Activated CD4-positive, alpha-beta memory T cell treated with anti-CD3 and anti-CD28 coated beads, Interleukin-2, amount 10 ng/mL, durations not matched to agents 7 days and 5 days (primary cell): ENCODE results near the gene TIMM9. TPM values are rescaled to one million over a fixed set of nuclear protein-coding genes. Genes with fewer than 3 reads are reported as not detected.
"Not testable (repeated sequence)": the region's sequence is repeated elsewhere in the genome, so short reads cannot be mapped to it uniquely, and the experiment has no call there.

Source experiments
- CTCF ChIA-PET: fragments of 350-600 bp; sonication (Branson Sonifier 250); formaldehyde crosslinking; loops from one replicate; lab custom pipeline; 2021; ENCODE audit warnings: antibody characterized with exemption, inconsistent platforms; lab: Charles Lee
- POLR2A ChIA-PET: fragments of 350-600 bp; sonication (Branson Sonifier 250); formaldehyde crosslinking; loops from one replicate; lab custom pipeline; 2021; ENCODE audit warnings: antibody characterized with exemption; lab: Charles Lee
- DNase-seq: peaks from one replicate; pipeline ENCODE4 v3.0.0-alpha.2; 2020
- H3K27ac Mint-ChIP-seq: one replicate; pipeline ENCODE4 v1.8.0; 2021; ENCODE audit warnings: mild to moderate bottlenecking, mixed read lengths
- H3K27me3 Mint-ChIP-seq: one replicate; pipeline ENCODE4 v1.8.0; 2021; ENCODE audit warnings: mixed read lengths
- H3K36me3 Mint-ChIP-seq: one replicate; pipeline ENCODE4 v1.8.0; 2021; ENCODE audit warnings: low read depth, mixed read lengths
- H3K4me1 Mint-ChIP-seq: one replicate; pipeline ENCODE4 v1.8.0; 2021; ENCODE audit warnings: mixed read lengths
- H3K4me3 Mint-ChIP-seq: one replicate; pipeline ENCODE4 v1.8.0; 2021; ENCODE audit warnings: mild to moderate bottlenecking, mixed read lengths
- H3K9me3 Mint-ChIP-seq: one replicate; pipeline ENCODE4 v1.8.0; 2021; ENCODE audit warnings: mixed read lengths
- total RNA-seq, 2 experiments: library from RNA; stranded (reverse); gene quantifications; one replicate each; pipeline ENCODE4 v1.2.3, GENCODE V29; 2021

Gene TIMM9
- total RNA-seq, 2 experiments from 2014 or later: 37.5 to 40.3 TPM

GRCh38 chr14:58395812-58396788 is 31.2 kb downstream of the TIMM9 start, which contains the start of gene TOMM20L:
TOMM20L (plus strand) TSS chr14:58395930; CDS start chr14:58395958, 28 bp downstream.
- ChIA-PET CTCF (interaction anchor here (0.6 to 2.9 kb wide), 18 partner anchors 10 to 121 kb away, joined by 3 to 27 read pairs (median 4); partner anchors contain the start of genes ARID4A, KIAA0586 and TIMM9), POLR2A (interaction anchor here (0.6 to 4.2 kb wide), 6 partner anchors 27 to 151 kb away, joined by 3 to 32 read pairs (median 4); partner anchors contain the start of genes ARID4A, KIAA0586, PSMA3 and TIMM9)
- Mint-ChIP-seq H3K27me3 (no peaks in the 10 kb centered on the region), H3K27ac (peak within 1 kb of the TSS; percentile 32), H3K9me3 (no peaks in the 10 kb centered on the region), H3K36me3 (no peaks in the 10 kb centered on the region), H3K4me1 (peaks cover 13% of the 10 kb centered on the region), H3K4me3 (peak within 1 kb of the TSS; percentile 67)
- peak; percentile 76 for DNase-seq

GRCh38 chr14:58395562-58395811 is 31.8 kb downstream of the TIMM9 start:
- H3K4me1 Mint-ChIP-seq: peaks cover 13% of the 10 kb centered on the region
- H3K36me3 Mint-ChIP-seq: no peaks in the 10 kb centered on the region
- peak overlapping the region; percentile 32 for H3K27ac Mint-ChIP-seq
- no peaks in the 10 kb centered on the region for H3K9me3 Mint-ChIP-seq
- H3K27me3 Mint-ChIP-seq: no peaks in the 10 kb centered on the region
- DNase-seq: no peak
- CTCF ChIA-PET: interaction anchor here (0.6 to 2.9 kb wide), 16 partner anchors 11 to 120 kb away, joined by 3 to 27 read pairs (median 4); partner anchors contain the start of genes ARID4A, KIAA0586 and TIMM9
- POLR2A ChIA-PET: interaction anchor here (0.6 to 4.2 kb wide), 6 partner anchors 28 to 151 kb away, joined by 3 to 32 read pairs (median 4); partner anchors contain the start of genes ARID4A, KIAA0586, PSMA3 and TIMM9
- H3K4me3 Mint-ChIP-seq: peak overlapping the region; percentile 67

GRCh38 chr14:58390830-58391229 is 36.5 kb downstream of the TIMM9 start:
- Mint-ChIP-seq H3K4me3 (no peak overlapping the region), H3K27me3 (no peaks in the 10 kb centered on the region), H3K4me1 (peaks cover 5% of the 10 kb centered on the region), H3K36me3 (peaks cover 3% of the 10 kb centered on the region), H3K27ac (no peak overlapping the region), H3K9me3 (no peaks in the 10 kb centered on the region)
- CTCF ChIA-PET: interaction anchor here (0.6 kb wide), 1 partner anchor 25 kb away, joined by 3 read pairs; no protein-coding TSS in a partner anchor
- no peak for DNase-seq
- POLR2A ChIA-PET: no interaction called here

- H3K36me3 Mint-ChIP-seq: peaks cover 45% of the 10 kb centered on the region
- POLR2A ChIA-PET: no interaction called here
- H3K4me1 Mint-ChIP-seq: no peaks in the 10 kb centered on the region
- H3K27ac Mint-ChIP-seq: no peak overlapping the region
- no peak overlapping the region for H3K4me3 Mint-ChIP-seq
- no peak for DNase-seq
- no peaks in the 10 kb centered on the region for H3K27me3 Mint-ChIP-seq
- CTCF ChIA-PET: interaction anchor here (0.8 kb wide), 1 partner anchor 19 kb away, joined by 3 read pairs; the partner anchor contains the start of gene TOMM20L
- H3K9me3 Mint-ChIP-seq: no peaks in the 10 kb centered on the region
Measured at GRCh38 chr14:58376791-58377190, 50.5 kb downstream of the TIMM9 start.

- CTCF ChIA-PET: no interaction called here
- no peak for DNase-seq
- no peak overlapping the region for H3K27ac Mint-ChIP-seq
- peaks cover 53% of the 10 kb centered on the region for H3K36me3 Mint-ChIP-seq
- peaks cover 5% of the 10 kb centered on the region for H3K4me1 Mint-ChIP-seq
- no peaks in the 10 kb centered on the region for H3K9me3 Mint-ChIP-seq
- POLR2A ChIA-PET: no interaction called here
- no peaks in the 10 kb centered on the region for H3K27me3 Mint-ChIP-seq
- H3K4me3 Mint-ChIP-seq: no peak overlapping the region
Measured at GRCh38 chr14:58368956-58369355, 58.4 kb downstream of the TIMM9 start.

- Mint-ChIP-seq H3K27ac (no peak overlapping the region), H3K4me3 (no peak overlapping the region), H3K36me3 (peaks cover 54% of the 10 kb centered on the region), H3K4me1 (peaks cover 5% of the 10 kb centered on the region), H3K27me3 (no peaks in the 10 kb centered on the region), H3K9me3 (no peaks in the 10 kb centered on the region)
- no peak for DNase-seq
- ChIA-PET CTCF (interaction anchor here (0.9 kb wide), 1 partner anchor 28 kb away, joined by 3 read pairs; the partner anchor contains the start of gene TOMM20L), POLR2A (no interaction called here)
Measured at GRCh38 chr14:58367296-58367695, 60.0 kb downstream of the TIMM9 start.

GRCh38 chr14:58364316-58364715 is 63.0 kb downstream of the TIMM9 start:
- H3K4me1 Mint-ChIP-seq: peaks cover 5% of the 10 kb centered on the region
- H3K36me3 Mint-ChIP-seq: peaks cover 53% of the 10 kb centered on the region
- no peak overlapping the region for H3K27ac Mint-ChIP-seq
- ChIA-PET CTCF (interaction anchor here (0.6 to 1.9 kb wide), 3 partner anchors 32 to 66 kb away, joined by 3 to 10 read pairs (median 4); partner anchors contain the start of genes ARID4A and TOMM20L), POLR2A (no interaction called here)
- DNase-seq: no peak
- no peaks in the 10 kb centered on the region for H3K9me3 Mint-ChIP-seq
- no peaks in the 10 kb centered on the region for H3K27me3 Mint-ChIP-seq
- H3K4me3 Mint-ChIP-seq: no peak overlapping the region

GRCh38 chr14:58362798-58363412 is 64.4 kb downstream of the TIMM9 start:
- ChIA-PET POLR2A (interaction anchor here (1.4 kb wide), 2 partner anchors 63 to 65 kb away, joined by 3 to 5 read pairs; partner anchors contain the start of gene ARID4A), CTCF (interaction anchor here (1.5 kb wide), 1 partner anchor 64 kb away, joined by 3 read pairs; the partner anchor contains the start of gene TIMM9)
- no peak overlapping the region for H3K27ac Mint-ChIP-seq
- no peak overlapping the region for H3K4me3 Mint-ChIP-seq
- peaks cover 45% of the 10 kb centered on the region for H3K36me3 Mint-ChIP-seq
- no peaks in the 10 kb centered on the region for H3K27me3 Mint-ChIP-seq
- H3K4me1 Mint-ChIP-seq: peaks cover 5% of the 10 kb centered on the region
- no peaks in the 10 kb centered on the region for H3K9me3 Mint-ChIP-seq
- no peak for DNase-seq

GRCh38 chr14:58362272-58362671 is 65.1 kb downstream of the TIMM9 start:
- H3K27me3 Mint-ChIP-seq: not testable (repeated sequence)
- ChIA-PET CTCF (interaction anchor here (1.5 kb wide), 1 partner anchor 64 kb away, joined by 3 read pairs; the partner anchor contains the start of gene TIMM9), POLR2A (interaction anchor here (1.4 to 1.9 kb wide), 3 partner anchors 10 to 64 kb away, joined by 3 to 5 read pairs (median 4); partner anchors contain the start of gene ARID4A)

More at GRCh38 chr14:58362272-58362671, 65.1 kb downstream of the TIMM9 start:
- not testable (repeated sequence) for H3K9me3 Mint-ChIP-seq, H3K4me1 Mint-ChIP-seq, DNase-seq, H3K27ac Mint-ChIP-seq, H3K4me3 Mint-ChIP-seq
- H3K36me3 Mint-ChIP-seq: peaks cover 41% of the 10 kb centered on the region

Other genes with a start within 250 kb of the TIMM9 start
- 10 to 100 TPM; 42.3 to 49.2 TPM for gene ACTR10, start 227.4 kb downstream of the TIMM9 start, total RNA-seq
- gene PSMA3, start 182.7 kb downstream of the TIMM9 start, total RNA-seq: 100 to 1,000 TPM; 243 to 259 TPM
- gene ARID4A, start 129.0 kb downstream of the TIMM9 start, total RNA-seq: 10 to 100 TPM; 37.9 to 41.7 TPM
- not detected for gene TOMM20L, start 31.6 kb downstream of the TIMM9 start, total RNA-seq
- 10 to 100 TPM; 31.7 to 34.6 TPM for gene KIAA0586, start 188 bp upstream of the TIMM9 start, total RNA-seq
- gene DACT1, start 210.4 kb upstream of the TIMM9 start, total RNA-seq: under 1 TPM; 0.81 to 0.93 TPM